GM10266 (cell line): Measurements from ENCODE around the gene AVL9.

Source experiments
- DNase-seq: peaks from one replicate; pipeline ENCODE4 v3.0.0; 2012; ENCODE audit errors: extremely low spot score
- TF ChIP-seq, protein P1 (sequence below): IDR thresholded peaks from 2 replicates; pipeline ENCODE4 v1.5.1; 2012; ENCODE audit warnings: mild to moderate bottlenecking, low read depth; ENCODE audit not compliant: control insufficient read depth, insufficient read depth; ENCODE audit errors: missing control alignments

The AVL9 gene

DNA sequence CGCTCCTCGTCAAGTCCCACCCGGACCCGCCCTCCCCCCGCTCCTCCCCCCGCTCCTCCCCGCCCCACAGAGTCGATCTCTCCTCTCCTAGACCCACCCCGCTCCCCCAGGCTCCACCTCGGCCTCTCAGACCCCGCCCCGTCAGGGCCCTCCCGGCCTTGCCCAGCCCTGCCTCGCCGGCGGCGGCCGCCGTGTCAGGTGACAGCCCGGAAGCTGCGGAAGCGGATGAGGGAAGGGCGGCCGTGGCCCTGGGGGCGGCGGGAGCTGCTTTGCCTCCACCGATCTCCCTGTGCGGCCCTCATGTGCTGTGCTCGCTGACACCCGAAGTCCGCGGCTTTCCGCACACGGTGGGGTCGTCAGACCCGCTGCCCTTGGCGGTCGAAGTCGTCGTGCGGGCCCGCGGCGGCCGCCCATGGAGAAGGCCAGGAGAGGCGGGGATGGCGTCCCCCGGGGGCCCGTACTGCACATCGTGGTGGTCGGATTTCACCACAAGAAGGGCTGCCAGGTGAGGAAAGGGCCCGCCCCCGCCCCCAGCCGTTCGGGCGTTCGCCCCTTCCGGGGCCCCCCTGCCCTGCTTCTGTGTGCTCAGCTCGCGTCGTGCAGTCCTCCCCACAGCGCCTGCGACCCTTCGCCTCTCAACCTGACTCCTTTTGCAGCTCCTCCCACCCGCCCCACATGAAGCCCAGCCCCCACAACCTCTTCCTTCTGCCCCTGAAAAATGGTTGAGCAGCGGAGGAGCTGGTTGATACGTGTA is at the start of gene AVL9:
AVL9 (plus strand) TSS at position 192 of the 754 bp plus-strand sequence; CDS start at position 413, 221 bp downstream.
- TF ChIP-seq, protein P1, sequence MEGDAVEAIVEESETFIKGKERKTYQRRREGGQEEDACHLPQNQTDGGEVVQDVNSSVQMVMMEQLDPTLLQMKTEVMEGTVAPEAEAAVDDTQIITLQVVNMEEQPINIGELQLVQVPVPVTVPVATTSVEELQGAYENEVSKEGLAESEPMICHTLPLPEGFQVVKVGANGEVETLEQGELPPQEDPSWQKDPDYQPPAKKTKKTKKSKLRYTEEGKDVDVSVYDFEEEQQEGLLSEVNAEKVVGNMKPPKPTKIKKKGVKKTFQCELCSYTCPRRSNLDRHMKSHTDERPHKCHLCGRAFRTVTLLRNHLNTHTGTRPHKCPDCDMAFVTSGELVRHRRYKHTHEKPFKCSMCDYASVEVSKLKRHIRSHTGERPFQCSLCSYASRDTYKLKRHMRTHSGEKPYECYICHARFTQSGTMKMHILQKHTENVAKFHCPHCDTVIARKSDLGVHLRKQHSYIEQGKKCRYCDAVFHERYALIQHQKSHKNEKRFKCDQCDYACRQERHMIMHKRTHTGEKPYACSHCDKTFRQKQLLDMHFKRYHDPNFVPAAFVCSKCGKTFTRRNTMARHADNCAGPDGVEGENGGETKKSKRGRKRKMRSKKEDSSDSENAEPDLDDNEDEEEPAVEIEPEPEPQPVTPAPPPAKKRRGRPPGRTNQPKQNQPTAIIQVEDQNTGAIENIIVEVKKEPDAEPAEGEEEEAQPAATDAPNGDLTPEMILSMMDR: no peak
- DNase-seq: peak; percentile 95

DNA sequence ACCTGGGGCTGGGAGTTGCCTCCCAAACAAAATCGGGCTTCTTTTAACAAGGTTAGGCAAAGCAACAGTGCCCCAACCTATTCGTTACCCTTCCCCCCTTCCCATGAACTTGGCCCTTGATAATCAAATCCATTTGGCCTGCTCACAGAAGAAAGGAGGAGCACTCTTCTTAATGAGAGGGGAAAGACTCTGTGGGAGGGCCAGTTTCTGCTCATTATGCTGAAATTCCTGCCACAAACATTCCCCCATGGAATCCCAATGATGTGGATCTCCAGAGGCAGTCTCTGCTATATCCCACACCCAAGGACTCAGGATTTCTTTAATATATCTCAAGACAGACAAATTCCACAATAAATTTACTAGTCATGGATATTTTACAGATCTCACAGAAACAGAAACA is 48.1 kb upstream of the AVL9 start:
- TF ChIP-seq, protein P1: no peak
- DNase-seq: no peak

DNA sequence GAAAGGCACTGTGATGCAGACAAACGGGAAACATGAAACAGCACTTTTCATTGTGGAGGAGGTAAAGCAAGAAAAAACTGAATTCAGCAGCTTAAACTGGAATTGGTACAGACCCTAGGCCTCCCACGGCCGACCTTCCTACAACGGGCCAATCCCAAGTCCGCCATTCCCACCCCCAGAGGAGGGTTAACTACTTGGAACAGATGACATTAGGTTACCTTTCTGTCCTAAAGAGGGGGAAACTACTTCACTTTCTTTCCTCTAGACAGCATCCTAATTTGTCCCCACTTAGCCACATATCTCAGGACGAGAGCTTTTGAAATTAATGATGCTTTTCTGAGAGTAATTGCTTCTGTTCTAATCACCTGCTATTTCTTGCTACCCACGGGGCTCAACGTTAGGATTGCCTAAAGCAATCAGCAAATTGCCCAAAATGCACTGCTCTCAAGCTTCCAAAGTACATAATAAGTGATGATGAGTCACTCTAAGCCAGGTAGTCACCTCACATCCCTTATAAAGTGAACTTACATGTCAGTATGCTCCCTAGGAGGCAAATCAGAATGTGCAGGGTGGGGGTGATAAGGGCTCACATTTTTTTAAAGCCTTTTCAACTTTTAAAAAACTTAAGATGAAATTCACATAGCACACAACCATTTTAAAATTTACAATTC is 41.8 kb upstream of the AVL9 start:
- TF ChIP-seq, protein P1: no peak

DNA sequence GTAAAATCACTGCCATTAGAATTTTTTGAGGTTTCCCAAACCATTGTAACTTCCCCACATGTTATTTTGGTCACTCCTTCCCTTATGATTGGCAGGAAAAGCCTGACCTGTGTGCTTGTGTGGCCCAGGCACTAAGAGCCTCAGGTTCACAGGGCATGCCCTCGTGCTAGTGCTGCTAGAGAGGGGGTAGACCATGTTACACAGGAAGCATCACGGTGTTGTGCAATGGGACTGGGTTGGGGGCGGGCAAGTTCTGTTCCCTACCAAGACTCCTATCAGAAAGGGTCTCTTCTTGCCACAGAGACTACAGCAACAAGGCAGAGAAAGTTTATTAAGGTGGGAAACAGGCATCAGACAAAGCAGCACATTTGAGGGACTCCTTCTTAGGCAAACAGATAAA is 37.3 kb upstream of the AVL9 start:
- DNase-seq: no peak
- TF ChIP-seq, protein P1: no peak

More for the DNA sequence above, 41.8 kb upstream of the AVL9 start:
- no peak for DNase-seq

DNA sequence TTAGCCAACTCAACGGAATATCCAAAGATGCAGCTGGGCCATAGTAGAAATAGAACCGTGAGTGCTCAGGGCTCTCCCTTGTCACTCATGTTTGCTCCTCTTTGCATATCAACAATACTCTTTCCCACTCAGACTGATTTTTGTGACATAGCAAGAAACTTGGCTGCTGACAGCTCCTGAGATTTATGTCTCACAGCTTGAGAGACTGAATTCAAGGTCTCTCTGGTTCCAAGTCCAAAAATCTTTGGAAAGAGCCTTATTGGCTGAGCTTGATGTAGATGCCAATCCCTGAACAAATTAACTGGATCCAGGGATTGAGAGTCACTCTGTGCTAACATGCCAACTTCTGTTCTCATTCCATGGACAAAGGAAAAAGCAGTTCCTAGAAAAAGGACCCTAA is 35.5 kb upstream of the AVL9 start:
- TF ChIP-seq, protein P1: no peak
- DNase-seq: no peak

DNA sequence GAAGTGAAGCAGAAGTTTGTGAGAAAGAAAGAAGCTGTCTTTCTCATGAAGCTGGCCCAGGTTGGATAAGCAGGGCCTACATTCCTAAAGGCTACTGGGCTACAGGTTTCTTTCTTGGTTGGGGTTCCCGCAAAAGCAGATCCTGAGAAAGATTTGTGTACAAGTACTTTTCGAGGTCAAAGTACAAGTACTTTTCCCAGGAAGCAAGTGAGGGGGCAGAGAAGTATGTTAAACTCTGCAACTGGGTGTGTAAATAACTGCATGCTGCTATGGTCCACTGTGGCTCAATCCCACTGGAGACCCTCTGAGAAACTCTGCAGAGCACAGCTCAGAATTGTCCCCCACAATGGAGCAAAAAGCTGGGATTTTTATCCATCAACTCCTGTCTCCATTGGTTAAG is 33.8 kb upstream of the AVL9 start:
- TF ChIP-seq, protein P1: no peak
- no peak for DNase-seq

DNA sequence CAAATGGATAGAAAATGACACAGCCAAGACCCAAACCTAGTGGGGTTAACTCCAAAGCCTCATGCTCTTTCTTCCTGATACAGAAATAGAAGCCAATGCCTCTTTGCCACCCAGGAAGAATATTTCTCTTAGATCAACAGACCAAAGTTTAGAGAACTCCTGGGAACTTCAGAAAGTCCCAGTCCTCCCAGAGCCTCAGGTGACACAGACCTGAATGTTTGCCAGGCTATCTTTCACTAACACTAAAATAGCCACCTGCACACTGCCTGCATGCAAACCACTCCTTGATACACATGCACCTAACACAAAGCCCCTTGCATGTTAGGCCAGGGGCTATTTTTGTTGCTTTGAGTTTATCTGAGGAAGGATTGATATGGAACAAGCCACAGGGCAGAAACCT is 32.8 kb upstream of the AVL9 start:
- no peak for DNase-seq

More for the DNA sequence above, 32.8 kb upstream of the AVL9 start:
- TF ChIP-seq, protein P1: no peak
